NCI-H2227 (cell line): ENCODE data around the gene CACNA1C.

ENCODE experiments used
- DNase-seq: peaks from one replicate; lab custom pipeline; 2025; ENCODE audit not compliant: unreplicated experiment; lab: John Stamatoyannopoulos, UW

CACNA1C gene

DNA sequence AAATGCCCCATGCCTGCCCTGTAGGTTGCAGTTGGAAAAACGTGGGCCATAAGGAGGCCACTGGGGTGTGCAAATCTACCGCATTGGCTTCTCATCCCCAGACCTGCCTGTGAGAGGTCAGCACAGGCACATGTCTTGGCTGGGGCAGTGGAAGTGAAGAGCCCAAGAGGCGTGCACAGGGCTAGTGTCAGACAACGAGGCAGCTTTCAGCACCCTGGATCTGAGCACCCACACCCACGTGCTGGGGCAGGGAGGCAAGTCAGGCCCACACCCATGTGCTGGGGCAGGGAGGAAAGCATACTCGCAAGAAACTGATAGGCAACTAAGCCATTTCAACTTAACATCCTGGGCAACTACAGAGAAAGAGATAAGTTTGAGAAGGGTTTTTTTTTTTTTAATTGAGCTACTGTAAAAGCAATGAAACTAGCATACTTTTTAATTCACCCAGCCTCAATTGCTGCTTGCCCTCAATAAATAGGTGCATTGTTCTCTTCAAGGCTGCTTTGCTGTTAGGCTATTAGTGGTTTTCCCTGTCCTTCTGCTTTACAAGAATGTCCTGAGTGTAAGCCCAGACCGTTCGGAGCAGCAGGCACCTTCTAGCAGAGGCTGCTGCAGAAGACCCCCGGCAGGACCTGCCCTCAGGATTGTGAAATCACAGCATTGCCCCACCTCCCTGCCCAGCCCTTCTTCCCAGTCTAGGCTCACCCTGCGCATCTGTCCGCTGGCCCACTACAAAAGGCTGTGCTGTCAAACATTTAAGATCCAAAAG lies 386.7 kb downstream of the CACNA1C start:
- DNase-seq = no peak

- no peak for DNase-seq
These were observed 391.0 kb downstream of the CACNA1C start for GRCh38 chr12:2443776-2444175.

GRCh38 chr12:2445968-2446367 lies 393.2 kb downstream of the CACNA1C start:
- DNase-seq = no peak

DNA sequence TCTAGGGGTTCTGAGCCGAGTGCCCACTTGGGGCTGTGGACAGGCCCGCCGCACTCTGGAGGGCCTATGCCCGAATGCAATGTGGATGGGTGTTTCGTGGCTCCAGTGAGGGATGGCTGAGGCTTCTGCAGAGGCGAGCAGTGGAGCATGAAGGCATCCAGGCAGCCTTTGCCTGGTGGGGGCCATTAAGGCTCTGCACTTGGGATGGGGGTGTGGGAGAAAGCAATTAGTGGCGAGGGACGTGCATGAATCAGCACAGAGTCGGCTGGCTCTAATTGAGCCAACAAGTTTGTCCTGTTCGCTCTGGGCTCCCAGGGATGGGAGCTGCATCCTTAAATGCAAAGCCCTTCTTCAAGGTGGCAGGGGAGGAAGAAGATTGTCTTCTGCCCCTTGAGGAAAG lies 395.1 kb downstream of the CACNA1C start:
- DNase-seq = no peak

DNA sequence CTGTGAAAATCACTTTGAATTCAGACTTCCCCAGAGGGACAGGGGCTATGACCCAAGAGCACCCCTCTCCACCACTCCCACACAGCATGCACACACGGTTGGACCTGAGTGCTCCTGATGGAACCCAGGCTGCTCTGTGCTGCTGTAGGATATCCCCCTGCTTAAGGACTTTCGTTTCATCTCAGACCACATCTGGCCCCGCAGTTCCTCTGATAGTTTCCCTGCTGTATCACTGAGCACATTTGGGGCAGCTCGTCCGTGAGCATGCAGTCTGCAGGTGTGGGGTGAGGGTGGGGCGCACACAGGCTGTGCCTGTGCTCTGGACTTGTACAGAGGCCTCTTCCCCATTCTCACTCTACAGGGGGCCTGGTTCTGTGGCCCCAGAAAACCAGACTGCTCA lies 396.8 kb downstream of the CACNA1C start:
- no peak for DNase-seq

GRCh38 chr12:2450553-2450952 lies 397.8 kb downstream of the CACNA1C start:
- DNase-seq = no peak

GRCh38 chr12:2451025-2451424 lies 398.2 kb downstream of the CACNA1C start:
- no peak for DNase-seq

DNA sequence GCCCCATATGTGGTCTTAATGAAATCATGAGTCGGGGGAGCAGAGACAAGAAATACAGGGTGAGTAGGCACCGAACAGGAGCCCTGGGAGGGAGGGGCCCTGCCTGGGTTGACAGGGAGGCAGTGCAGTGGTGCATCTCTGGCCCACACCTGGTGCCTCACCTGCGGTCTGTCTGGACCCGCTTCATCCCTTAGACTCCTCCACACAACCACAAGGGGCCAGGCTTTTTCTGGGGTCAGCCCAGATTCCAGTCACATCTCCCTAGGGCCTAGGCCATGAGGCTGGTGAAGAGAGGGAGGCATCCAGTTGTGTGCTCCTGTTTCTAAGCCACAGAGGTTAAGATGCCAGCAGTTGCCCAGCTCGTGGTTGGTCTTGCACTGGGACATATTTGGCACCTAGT lies 398.7 kb downstream of the CACNA1C start:
- no peak for DNase-seq

DNA sequence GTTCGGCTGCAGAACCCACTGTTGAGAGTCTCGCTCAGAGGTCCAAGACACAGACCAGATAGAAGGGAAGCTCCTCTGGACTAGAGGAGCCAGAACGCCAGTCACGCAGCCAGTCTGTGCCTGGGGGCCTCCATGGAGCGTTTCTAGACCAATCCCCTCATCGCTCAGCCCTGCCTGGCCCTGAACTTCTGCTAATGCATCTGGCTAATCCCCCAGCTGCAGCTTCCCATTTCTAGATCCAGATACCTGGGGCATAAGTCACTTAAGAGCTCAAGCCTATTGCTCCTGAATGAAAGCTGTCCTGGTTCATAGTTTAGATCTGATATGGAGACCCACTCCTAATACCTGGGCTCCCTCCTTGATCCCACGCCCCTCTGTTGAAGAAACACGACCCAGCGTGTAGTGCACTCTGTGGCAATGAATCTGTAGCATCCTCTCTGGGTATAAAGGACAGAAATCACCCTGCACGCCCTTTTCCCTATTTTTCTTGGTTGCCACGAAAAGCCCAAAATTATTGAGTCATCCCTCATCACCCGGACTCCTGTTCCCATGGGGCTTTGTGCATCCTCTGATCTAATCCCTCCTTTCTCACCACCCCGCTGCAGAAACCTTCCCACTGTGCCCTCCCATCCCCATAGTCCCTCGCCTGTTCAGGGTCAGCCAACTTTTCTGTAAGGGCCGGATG lies 400.4 kb downstream of the CACNA1C start:
- no peak for DNase-seq

- DNase-seq = no peak
These were observed 400.9 kb downstream of the CACNA1C start for GRCh38 chr12:2453761-2454090.

GRCh38 chr12:2454601-2455177 lies 401.9 kb downstream of the CACNA1C start:
- no peak for DNase-seq

GRCh38 chr12:2455410-2455809 lies 402.6 kb downstream of the CACNA1C start:
- no peak for DNase-seq

GRCh38 chr12:2456122-2456812 lies 403.5 kb downstream of the CACNA1C start:
- DNase-seq = no peak

GRCh38 chr12:2456813-2457186 lies 404.0 kb downstream of the CACNA1C start:
- DNase-seq = no peak

GRCh38 chr12:2457215-2457932 lies 404.6 kb downstream of the CACNA1C start:
- DNase-seq = no peak

DNA sequence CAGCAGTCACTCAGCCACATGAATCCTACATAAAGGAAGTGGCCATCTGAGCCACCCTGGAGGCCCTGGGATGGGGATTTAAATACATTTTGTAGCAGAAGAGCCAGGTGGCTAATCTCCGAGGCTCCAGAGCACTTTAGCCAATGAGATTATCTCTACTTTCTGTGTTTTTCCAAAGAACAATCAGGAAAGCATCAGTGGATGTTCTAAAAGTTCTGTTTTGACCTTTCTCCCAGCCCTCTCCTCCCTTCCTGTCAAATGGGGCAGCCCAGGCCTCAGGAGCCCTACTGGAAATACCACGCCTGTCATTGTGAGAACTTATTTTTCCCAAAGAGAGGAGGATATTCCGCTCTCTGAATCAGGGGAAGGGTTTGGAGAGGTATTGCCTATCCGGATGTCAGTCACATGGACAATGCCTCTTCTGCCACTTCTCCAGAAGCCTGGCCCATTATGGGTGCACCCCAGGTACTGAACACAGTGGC lies 405.2 kb downstream of the CACNA1C start:
- DNase-seq = no peak

DNA sequence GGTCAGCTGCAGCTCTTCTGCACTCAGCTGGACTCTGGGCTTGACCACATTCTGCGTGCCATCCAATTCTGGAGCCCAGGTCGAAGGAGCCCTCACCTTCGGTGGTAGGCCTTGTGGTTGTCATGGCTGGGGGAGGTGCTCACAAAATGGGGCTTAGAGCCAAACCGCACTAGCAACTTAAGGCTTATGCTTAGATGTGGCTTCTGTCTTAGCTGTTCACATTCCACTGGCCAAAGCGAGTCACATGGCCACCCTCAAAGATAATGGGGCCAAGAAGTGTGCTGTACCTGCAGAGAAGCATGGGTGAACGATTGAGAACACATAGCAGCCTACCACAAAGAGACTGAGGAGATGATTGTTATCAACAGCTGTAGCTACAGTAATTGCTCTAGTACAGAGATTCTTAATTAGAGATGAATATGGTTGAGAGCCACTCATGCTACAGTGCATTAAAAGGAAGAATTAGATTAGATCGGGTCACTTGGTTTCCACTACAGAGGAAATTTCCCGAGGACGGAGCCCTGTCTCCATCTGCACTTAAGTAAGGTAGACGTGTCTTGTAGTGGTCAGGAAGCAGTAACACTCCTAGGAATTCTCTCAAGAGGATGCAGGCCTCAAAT lies 407.4 kb downstream of the CACNA1C start:
- no peak for DNase-seq

DNA sequence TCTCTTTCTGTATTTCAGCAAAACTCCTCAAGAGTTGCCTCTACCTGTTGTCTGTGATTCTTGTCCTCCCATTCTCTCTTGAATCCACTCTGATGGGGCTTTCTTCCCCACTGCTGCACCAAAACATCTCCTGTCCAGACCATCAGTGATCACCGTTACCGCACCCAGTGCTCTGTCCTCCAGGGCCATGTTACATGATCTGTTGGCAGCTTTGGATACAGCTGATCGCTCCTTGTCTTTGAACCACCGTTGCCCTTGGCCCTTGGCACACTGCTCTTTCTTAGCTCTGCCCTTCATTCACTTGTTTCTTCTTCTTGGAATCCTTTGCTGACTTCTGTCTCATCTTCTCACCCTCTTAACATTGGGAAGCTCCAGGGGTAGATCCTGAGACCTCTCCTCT lies 408.3 kb downstream of the CACNA1C start:
- no peak for DNase-seq

- no peak for DNase-seq
These were observed 408.9 kb downstream of the CACNA1C start for GRCh38 chr12:2461645-2462044.

DNA sequence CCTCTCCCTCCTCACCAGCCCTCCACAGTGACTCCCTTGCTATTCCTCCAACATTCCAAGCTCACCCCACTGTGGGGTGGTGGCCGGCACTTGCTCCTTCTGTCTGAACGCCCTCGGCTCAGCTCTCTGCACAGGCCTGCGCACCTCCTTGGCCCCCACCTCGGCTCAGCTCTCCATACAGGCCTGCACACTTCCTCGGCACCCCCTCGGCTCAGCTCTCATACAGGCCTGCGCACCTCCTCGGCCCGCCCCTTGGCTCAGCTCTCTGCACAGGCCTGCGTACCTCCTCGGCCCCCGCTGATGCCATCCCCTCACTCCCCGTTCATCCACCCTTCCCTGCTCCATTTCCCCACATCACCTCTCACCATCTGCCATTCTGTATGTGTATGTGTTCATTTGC lies 409.3 kb downstream of the CACNA1C start:
- DNase-seq = no peak

DNA sequence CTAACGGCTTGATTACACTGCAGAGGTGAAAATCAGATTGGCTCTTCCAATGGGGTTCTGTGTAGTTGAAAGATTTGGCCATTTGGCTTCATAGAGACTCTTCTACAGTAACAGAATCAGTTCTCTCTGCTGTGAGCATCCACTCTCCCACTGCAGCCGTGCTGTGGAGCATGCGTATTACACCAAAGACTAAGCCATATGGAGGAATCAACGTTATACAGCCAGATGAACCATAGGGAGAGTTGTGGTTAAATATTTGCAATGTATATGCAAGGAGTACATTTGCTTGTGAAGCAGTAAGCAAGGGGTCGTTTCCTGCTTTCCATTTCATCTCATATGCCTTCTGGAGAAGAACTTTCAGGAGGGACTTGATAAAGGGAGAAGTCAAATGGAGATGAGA lies 410.9 kb downstream of the CACNA1C start:
- no peak for DNase-seq
